ENCODE data around the gene ZKSCAN5.

DNA sequence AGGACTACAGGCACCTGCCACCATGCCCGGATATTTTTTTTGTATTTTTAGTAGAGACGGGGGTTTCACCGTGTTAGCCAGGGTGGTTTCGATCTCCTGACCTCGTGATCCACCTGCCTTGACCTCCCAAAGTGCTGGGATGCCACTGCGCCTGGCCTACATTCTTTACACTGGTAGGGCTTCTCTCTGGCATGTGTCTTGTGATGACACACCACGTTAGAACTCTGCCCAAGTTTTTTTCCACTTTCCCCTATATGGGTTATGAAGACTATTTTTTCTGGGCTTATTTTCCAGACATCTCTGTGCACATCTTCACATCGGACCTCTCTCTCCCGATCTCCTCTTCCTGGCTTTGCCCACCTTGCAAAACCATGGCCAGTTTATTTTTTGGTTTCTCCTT, 36.8 kb downstream of the ZKSCAN5 start:
- TF ChIP-seq, protein P1, sequence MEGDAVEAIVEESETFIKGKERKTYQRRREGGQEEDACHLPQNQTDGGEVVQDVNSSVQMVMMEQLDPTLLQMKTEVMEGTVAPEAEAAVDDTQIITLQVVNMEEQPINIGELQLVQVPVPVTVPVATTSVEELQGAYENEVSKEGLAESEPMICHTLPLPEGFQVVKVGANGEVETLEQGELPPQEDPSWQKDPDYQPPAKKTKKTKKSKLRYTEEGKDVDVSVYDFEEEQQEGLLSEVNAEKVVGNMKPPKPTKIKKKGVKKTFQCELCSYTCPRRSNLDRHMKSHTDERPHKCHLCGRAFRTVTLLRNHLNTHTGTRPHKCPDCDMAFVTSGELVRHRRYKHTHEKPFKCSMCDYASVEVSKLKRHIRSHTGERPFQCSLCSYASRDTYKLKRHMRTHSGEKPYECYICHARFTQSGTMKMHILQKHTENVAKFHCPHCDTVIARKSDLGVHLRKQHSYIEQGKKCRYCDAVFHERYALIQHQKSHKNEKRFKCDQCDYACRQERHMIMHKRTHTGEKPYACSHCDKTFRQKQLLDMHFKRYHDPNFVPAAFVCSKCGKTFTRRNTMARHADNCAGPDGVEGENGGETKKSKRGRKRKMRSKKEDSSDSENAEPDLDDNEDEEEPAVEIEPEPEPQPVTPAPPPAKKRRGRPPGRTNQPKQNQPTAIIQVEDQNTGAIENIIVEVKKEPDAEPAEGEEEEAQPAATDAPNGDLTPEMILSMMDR (IDR thresholded peaks at IDR 0.05; ENCODE audit: poor library complexity, severe bottlenecking), result no peak
- no peak for TF ChIP-seq MXI1 (conservative IDR thresholded peaks at IDR 0.05; ENCODE audit: poor library complexity, severe bottlenecking)
- TF ChIP-seq SMC3 (conservative IDR thresholded peaks at IDR 0.05; ENCODE audit: poor library complexity), result no peak
- no peak for TF ChIP-seq POLR2AphosphoS5 (IDR thresholded peaks at IDR 0.05)
- no peak for TF ChIP-seq EP300 (conservative IDR thresholded peaks at IDR 0.05; ENCODE audit: poor library complexity, severe bottlenecking)
- no peak for TF ChIP-seq TAF1 (IDR thresholded peaks at IDR 0.05; ENCODE audit: low read depth)
- TF ChIP-seq EZH2 (IDR thresholded peaks at IDR 0.05; ENCODE audit: borderline replicate concordance, insufficient read depth, low read length, poor library complexity, severe bottlenecking), result no peak
- TF ChIP-seq REST (IDR thresholded peaks at IDR 0.05; ENCODE audit: borderline replicate concordance), result no peak
